A549 (cell line): ENCODE measurements around the gene FNDC3A. TPM values are rescaled to one million over a fixed set of nuclear protein-coding genes. Genes with fewer than 3 reads are reported as not detected.
A peak's percentile ranks its signal among the peaks of the same experiment; 100 is the strongest.

Experiments used
- ATAC-seq, 2 experiments: fragments of 200-7000 bp in 1 of 2; fragments of >200 bp in 1 of 2; cut with Nextera tagmentation in 1 of 2; cut with Tn5 transposase in 1 of 2; 3 replicates each; pipeline versions ENCODE4 v1.8.0 to v1.9.1; 2018 to 2020; ENCODE audit warnings: mild to moderate bottlenecking in 1 of 2, moderate library complexity in 1 of 2
- CTCF ChIA-PET: fragments of 300-600 bp; sonication (Branson Sonifier 250); formaldehyde crosslinking; extraction: SDS; loops from one replicate; lab custom pipeline; 2021; ENCODE audit warnings: antibody characterized with exemption, inconsistent platforms; lab: Yijun Ruan, JAX
- POLR2A ChIA-PET: fragments of 350-600 bp; formaldehyde crosslinking; extraction: SDS; loops from one replicate; lab custom pipeline; 2021; ENCODE audit warnings: antibody characterized with exemption, inconsistent platforms; lab: Yijun Ruan, JAX
- DNase-seq, 2 experiments: peaks; one replicate each; pipeline versions ENCODE4 v3.0.0 to v3.0.0-alpha.2; 2011 to 2016; ENCODE audit warnings: low read depth in 1 of 2, low spot score in 1 of 2
- FAIRE-seq: peaks from 2 replicates; lab custom pipeline; 2011; peaks lifted over from hg19 to GRCh38; lab: Jason Lieb, UNC
- H3K27ac ChIP-seq, 2 experiments: fragments of >200 bp; sonication (Bioruptor Twin); formaldehyde crosslinking; 3 replicates each; pipeline ENCODE4 v1.5.1; 2016 to 2017
- H3K4me1 ChIP-seq: fragments of >200 bp; sonication (Bioruptor Twin); formaldehyde crosslinking; 3 replicates; pipeline ENCODE4 v1.6.1; 2016
- H3K4me2 ChIP-seq: fragments of >200 bp; sonication (Bioruptor Twin); formaldehyde crosslinking; 3 replicates; pipeline ENCODE4 v1.6.1; 2016
- H3K4me3 ChIP-seq: fragments of >200 bp; sonication (Bioruptor Twin); formaldehyde crosslinking; 3 replicates; pipeline ENCODE4 v1.5.1; 2016
- H3K9me3 ChIP-seq: fragments of >200 bp; sonication (Bioruptor Twin); formaldehyde crosslinking; 3 replicates; pipeline ENCODE4 v1.6.1; 2016
- CBX2 ChIP-seq: fragments of 200-600 bp; sonication (generic); IDR thresholded peaks from 2 replicates; pipeline ENCODE4 v1.6.1; 2016; ENCODE audit warnings: low read depth, mild to moderate bottlenecking, borderline replicate concordance
- EHF ChIP-seq: fragments of 250-450 bp; sonication (Bioruptor Pico); IDR thresholded peaks from 2 replicates; pipeline ENCODE4 v1.5.0; 2020; ENCODE audit warnings: mild to moderate bottlenecking
- ELK1 ChIP-seq: fragments of 150-350 bp; IDR thresholded peaks from 2 replicates; pipeline ENCODE4 v1.6.1; 2014; ENCODE audit warnings: low read depth, mild to moderate bottlenecking, low read length
- FOSL2 ChIP-seq, 2 experiments: fragments of 450-650 bp in 1 of 2; fragments of >200 bp in 1 of 2; sonication (Bioruptor Twin) in 1 of 2; formaldehyde crosslinking; IDR thresholded peaks; 2 replicates each; pipeline versions ENCODE4 v1.5.0 to v1.6.1; 2016 to 2020; ENCODE audit warnings: mild to moderate bottlenecking in 1 of 2, moderate library complexity in 1 of 2
- GATA3 ChIP-seq: IDR thresholded peaks from 2 replicates; pipeline ENCODE4 v1.6.1; 2012; ENCODE audit warnings: borderline replicate concordance
- JUNB ChIP-seq: fragments of >200 bp; sonication (Bioruptor Twin); formaldehyde crosslinking; IDR thresholded peaks from 2 replicates; pipeline ENCODE4 v1.6.1; 2016
- KDM1A ChIP-seq: fragments of 200-600 bp; sonication (generic); IDR thresholded peaks from 2 replicates; pipeline ENCODE4 v1.6.1; 2016; ENCODE audit warnings: low read depth, mild to moderate bottlenecking
- MAZ ChIP-seq: fragments of 150-350 bp; IDR thresholded peaks from 2 replicates; pipeline ENCODE4 v1.6.1; 2014; ENCODE audit warnings: antibody characterized with exemption, low read depth, low read length, borderline replicate concordance
- MYC ChIP-seq: IDR thresholded peaks from 2 replicates; pipeline ENCODE4 v1.6.1; 2012; ENCODE audit warnings: mild to moderate bottlenecking, inconsistent platforms, low read length, improper control_type of control experiment, borderline replicate concordance
- NPAS2 ChIP-seq: fragments of 250-450 bp; sonication (Bioruptor Pico); IDR thresholded peaks from 2 replicates; pipeline ENCODE4 v1.8.0; 2022; ENCODE audit warnings: mild to moderate bottlenecking, moderate library complexity, borderline replicate concordance
- NR3C1 ChIP-seq: fragments of >200 bp; sonication (Bioruptor Twin); formaldehyde crosslinking; IDR thresholded peaks from 3 replicates; pipeline ENCODE4 v1.6.1; 2017
- POLR2AphosphoS2 ChIP-seq: conservative IDR thresholded peaks from 2 replicates; pipeline ENCODE4 v1.6.1; 2012; ENCODE audit warnings: low read length, improper control_type of control experiment, inconsistent platforms
- RFX5 ChIP-seq: fragments of 450-650 bp; IDR thresholded peaks from 2 replicates; pipeline ENCODE4 v1.7.1; 2014; ENCODE audit warnings: antibody characterized with exemption, mild to moderate bottlenecking, moderate library complexity
- RNF2 ChIP-seq: fragments of 200-600 bp; sonication (generic); IDR thresholded peaks from 2 replicates; pipeline ENCODE4 v1.6.1; 2016; ENCODE audit warnings: low read depth, mild to moderate bottlenecking, antibody characterized with exemption, moderate library complexity, borderline replicate concordance
- TP53 ChIP-seq: fragments of 250-450 bp; sonication (Bioruptor Pico); IDR thresholded peaks from 2 replicates; pipeline ENCODE4 v1.5.0; 2021; ENCODE audit warnings: mild to moderate bottlenecking, moderate library complexity
- USF2 ChIP-seq: fragments of 450-650 bp; IDR thresholded peaks from 2 replicates; pipeline ENCODE4 v1.6.1; 2014; ENCODE audit warnings: antibody characterized with exemption
- ZC3H11A ChIP-seq: fragments of 450-650 bp; IDR thresholded peaks from 2 replicates; pipeline ENCODE4 v1.6.1; 2014; ENCODE audit warnings: antibody characterized with exemption, mild to moderate bottlenecking
- WGBS: methylation state at CpG from one replicate; pipeline ENCODE4 v1.1.6; 2017; ENCODE audit errors: missing lambda C conversion rate; 5-methylcytosine and 5-hydroxymethylcytosine counted together
- polyA plus RNA-seq, 4 experiments: library from polyadenylated mRNA; depleted of rRNA in 3 of 4; stranded (reverse); fragments of >200 nt; fragmentation: RNase III in 1 of 4; extraction: RNeasy Plus Mini Kit Qiagen cat#74134 plus additional on column Dnase treatment in 1 of 4; gene quantifications; 2 replicates in 3 of 4; 3 replicates in 1 of 4; pipeline ENCODE4 v1.2.3, GENCODE V29; 2011 to 2017

FNDC3A gene
- polyA plus RNA-seq, 2 of the 4 experiments (the other 2 are of a cell fraction), result 16.0 to 32.6 TPM

DNA sequence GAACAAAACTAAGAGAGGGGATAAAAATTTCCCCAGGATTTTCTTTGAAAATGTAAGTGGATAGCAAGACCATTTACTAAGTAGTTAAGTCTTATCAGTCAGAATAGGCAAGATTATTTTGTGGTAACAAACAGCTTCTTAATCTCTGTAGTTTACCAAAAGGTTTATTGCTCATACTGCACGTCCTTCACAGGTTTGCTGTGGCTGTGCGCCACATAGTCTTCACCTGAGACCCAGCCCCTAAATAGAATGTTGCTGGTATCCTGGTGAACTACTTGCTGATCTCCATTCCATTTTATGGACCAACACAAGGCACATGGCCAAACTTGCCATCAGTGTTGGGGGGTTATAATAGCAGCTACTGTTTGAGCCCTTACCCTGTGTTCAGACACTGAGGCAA lies 44.6 kb downstream of the FNDC3A start:
- 88% methylated on average over 2 of the region's 2 CpGs for WGBS
- Histone ChIP-seq H3K4me2 (no peak overlapping the region), H3K4me1 (peaks cover 45% of the 10 kb centered on the region), H3K27ac (peak overlapping the region in 1 of 2 experiments; percentile 53; a peak in 1 of 6 replicates), H3K9me3 (no peaks in the 10 kb centered on the region), H3K4me3 (no peak overlapping the region)
- TF ChIP-seq JUNB, result no peak
- TF ChIP-seq ELK1, result no peak
- no peak for TF ChIP-seq FOSL2 (IDR thresholded peaks at IDR 0.05)
- no peak for TF ChIP-seq FOSL2 (CRISPR knock-in tag; IDR thresholded peaks at IDR 0.05)
- TF ChIP-seq ZC3H11A, result no peak
- TF ChIP-seq RNF2, result no peak
- TF ChIP-seq NR3C1, result no peak
- TF ChIP-seq KDM1A, result no peak
- TF ChIP-seq POLR2AphosphoS2, result no peak
- no peak for TF ChIP-seq EHF (CRISPR knock-in tag)
- TF ChIP-seq USF2, result no peak
- no peak for TF ChIP-seq MAZ
- TF ChIP-seq NPAS2, result no peak
- no peak for TF ChIP-seq RFX5
- ATAC-seq (no peak), FAIRE-seq (no peak), DNase-seq (no peak)
- ChIA-PET POLR2A (interaction anchor here (1.5 kb wide), 1 partner anchor 44 kb away, joined by 4 read pairs; the partner anchor contains the start of gene FNDC3A), CTCF (no interaction called here)

DNA sequence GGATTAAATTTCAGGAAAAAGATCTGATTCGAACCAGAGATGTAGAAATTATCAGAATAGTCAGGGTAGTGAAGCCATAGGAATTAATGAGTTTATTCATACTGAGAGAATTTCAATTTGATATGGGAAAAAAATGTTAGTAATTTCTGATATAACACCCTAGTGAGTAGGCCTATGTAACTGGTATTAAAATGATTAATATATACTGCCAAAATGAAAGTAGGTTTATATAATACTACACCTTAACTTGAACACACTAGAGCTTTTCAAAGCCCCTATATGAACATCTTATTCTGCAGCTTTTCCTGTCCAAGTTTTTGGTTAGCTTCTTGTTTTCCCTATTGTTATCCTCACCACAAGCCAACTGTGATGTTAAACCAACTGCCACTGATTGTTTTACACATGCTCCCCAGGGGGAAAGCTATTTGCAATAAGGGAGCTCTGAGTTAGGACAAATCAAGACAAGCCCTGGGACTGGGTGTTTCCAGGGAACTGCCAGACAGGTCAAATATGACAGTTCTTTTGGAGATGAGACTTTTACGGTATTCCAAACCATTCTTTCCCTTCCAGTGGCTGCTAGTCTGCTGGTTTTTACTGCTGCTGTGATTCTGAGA lies 45.3 kb downstream of the FNDC3A start:
- ChIA-PET CTCF (interaction anchor here (1.0 kb wide), 1 partner anchor 38 kb away, joined by 3 read pairs; no protein-coding TSS in a partner anchor), POLR2A (interaction anchor here (1.5 kb wide), 1 partner anchor 45 kb away, joined by 4 read pairs; the partner anchor contains the start of gene FNDC3A)
- DNase-seq, result no peak
- Histone ChIP-seq H3K9me3 (no peaks in the 10 kb centered on the region), H3K4me2 (peak overlapping the region; percentile 73), H3K27ac (peak overlapping the region; percentile 71 to 75; a peak in 5 of 6 replicates), H3K4me3 (no peak overlapping the region), H3K4me1 (peaks cover 45% of the 10 kb centered on the region)
- no peak for FAIRE-seq
- no peak; a peak in 2 of 6 replicates for ATAC-seq
- TF ChIP-seq MYC (no peak), RFX5 (no peak), TP53 (CRISPR knock-in tag) (no peak)
- WGBS, result 67% methylated on average over 2 of the region's 2 CpGs

GRCh38 chr13:49021953-49022352 lies 46.2 kb downstream of the FNDC3A start:
- Histone ChIP-seq H3K4me3 (no peak overlapping the region), H3K4me1 (peaks cover 45% of the 10 kb centered on the region), H3K9me3 (no peaks in the 10 kb centered on the region), H3K4me2 (peak overlapping the region; percentile 73), H3K27ac (peak overlapping the region; percentile 71 to 81)
- POLR2A ChIA-PET, result interaction anchor here (1.0 kb wide), 1 partner anchor 46 kb away, joined by 4 read pairs; the partner anchor contains the start of gene FNDC3A
- TF ChIP-seq MAZ, result no peak
- TF ChIP-seq CBX2, result no peak
- no peak for TF ChIP-seq KDM1A
- TF ChIP-seq GATA3, result no peak
- WGBS, result 54% methylated on average over 1 of the region's 1 CpG
- no peak for ATAC-seq
- no peak for DNase-seq
- CTCF ChIA-PET, result no interaction called here
- FAIRE-seq, result no peak
